ENCODE measurements around the gene TOX4.

DNA sequence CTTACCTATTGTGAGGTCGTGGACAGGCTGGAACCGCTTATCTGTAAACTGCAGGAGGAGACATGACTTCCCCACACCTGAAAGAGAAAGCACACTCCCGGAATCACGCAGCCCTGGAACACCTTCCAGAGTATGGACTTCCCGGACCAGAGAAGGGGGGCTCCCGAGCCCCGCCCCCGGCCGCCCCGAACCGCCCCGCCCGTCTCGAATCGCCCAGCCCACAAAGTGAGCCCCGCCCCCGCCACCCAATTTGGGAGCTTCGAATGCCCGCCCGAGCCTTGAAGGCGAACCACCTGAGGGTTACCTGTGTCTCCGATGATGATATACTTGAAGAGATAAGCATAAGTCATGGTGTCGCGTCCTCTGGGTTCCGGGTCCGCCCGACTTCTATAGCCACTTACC is 471 bp upstream of the TOX4 start:
- TF ChIP-seq, protein P1, sequence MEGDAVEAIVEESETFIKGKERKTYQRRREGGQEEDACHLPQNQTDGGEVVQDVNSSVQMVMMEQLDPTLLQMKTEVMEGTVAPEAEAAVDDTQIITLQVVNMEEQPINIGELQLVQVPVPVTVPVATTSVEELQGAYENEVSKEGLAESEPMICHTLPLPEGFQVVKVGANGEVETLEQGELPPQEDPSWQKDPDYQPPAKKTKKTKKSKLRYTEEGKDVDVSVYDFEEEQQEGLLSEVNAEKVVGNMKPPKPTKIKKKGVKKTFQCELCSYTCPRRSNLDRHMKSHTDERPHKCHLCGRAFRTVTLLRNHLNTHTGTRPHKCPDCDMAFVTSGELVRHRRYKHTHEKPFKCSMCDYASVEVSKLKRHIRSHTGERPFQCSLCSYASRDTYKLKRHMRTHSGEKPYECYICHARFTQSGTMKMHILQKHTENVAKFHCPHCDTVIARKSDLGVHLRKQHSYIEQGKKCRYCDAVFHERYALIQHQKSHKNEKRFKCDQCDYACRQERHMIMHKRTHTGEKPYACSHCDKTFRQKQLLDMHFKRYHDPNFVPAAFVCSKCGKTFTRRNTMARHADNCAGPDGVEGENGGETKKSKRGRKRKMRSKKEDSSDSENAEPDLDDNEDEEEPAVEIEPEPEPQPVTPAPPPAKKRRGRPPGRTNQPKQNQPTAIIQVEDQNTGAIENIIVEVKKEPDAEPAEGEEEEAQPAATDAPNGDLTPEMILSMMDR (IDR thresholded peaks at IDR 0.05; ENCODE audit: low read depth, low read length) = no peak
- TF ChIP-seq EZH2phosphoT487 (IDR thresholded peaks at IDR 0.05; ENCODE audit: low read depth) = no peak
